ENCODE data around the gene GCLC. TPM values are rescaled to one million over a fixed set of nuclear protein-coding genes. Genes with fewer than 3 reads are reported as not detected.

The GCLC gene
- total and polyA plus RNA-seq, 2 experiments from 2014 or later = 16.9 to 40.3 TPM

- Histone ChIP-seq H2AFZ (no peak overlapping the region; the same call in 1 of the 2 replicates), H3F3A (replicated peaks; ENCODE audit: low read depth) (no peaks in the 10 kb centered on the region), H4K20me1 (replicated peaks; ENCODE audit: insufficient read depth) (no peaks in the 10 kb centered on the region), H3K9me2 (ENCODE audit: insufficient read depth) (no peaks in the 10 kb centered on the region), H3K4me2 (no peak overlapping the region), H3K36me3 (ENCODE audit: insufficient read depth) (no peaks in the 10 kb centered on the region), H3K4me3 (no peak overlapping the region), H3K79me2 (replicated peaks; ENCODE audit: insufficient read depth) (no peaks in the 10 kb centered on the region), H3K4me1 (ENCODE audit: insufficient read depth) (no peaks in the 10 kb centered on the region), H3K27me3 (ENCODE audit: insufficient read depth) (no peaks in the 10 kb centered on the region), H3K27ac (ENCODE audit: low read depth) (no peak overlapping the region)
- H3K36me3 Mint-ChIP-seq (ENCODE audit: low read depth) = no peaks in the 10 kb centered on the region
- no peak overlapping the region for H3K4me3 Mint-ChIP-seq
- TF ChIP-seq NANOG (IDR thresholded peaks at IDR 0.05; ENCODE audit: borderline replicate concordance) (no peak), ZNF114 (CRISPR knock-in tag; IDR thresholded peaks at IDR 0.05) (no peak), JUNB (IDR thresholded peaks at IDR 0.05; ENCODE audit: unreplicated experiment) (no peak), EZH2phosphoT487 (IDR thresholded peaks at IDR 0.05; ENCODE audit: unreplicated experiment) (no peak), STAT1 (IDR thresholded peaks at IDR 0.05; ENCODE audit: unreplicated experiment) (no peak), ZNF331 (CRISPR knock-in tag; IDR thresholded peaks at IDR 0.05; ENCODE audit: low read depth) (no peak)
- TF ChIP-seq, protein P1, sequence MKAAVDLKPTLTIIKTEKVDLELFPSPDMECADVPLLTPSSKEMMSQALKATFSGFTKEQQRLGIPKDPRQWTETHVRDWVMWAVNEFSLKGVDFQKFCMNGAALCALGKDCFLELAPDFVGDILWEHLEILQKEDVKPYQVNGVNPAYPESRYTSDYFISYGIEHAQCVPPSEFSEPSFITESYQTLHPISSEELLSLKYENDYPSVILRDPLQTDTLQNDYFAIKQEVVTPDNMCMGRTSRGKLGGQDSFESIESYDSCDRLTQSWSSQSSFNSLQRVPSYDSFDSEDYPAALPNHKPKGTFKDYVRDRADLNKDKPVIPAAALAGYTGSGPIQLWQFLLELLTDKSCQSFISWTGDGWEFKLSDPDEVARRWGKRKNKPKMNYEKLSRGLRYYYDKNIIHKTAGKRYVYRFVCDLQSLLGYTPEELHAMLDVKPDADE (IDR thresholded peaks at IDR 0.05) = no peak
- TF ChIP-seq, protein P2, sequence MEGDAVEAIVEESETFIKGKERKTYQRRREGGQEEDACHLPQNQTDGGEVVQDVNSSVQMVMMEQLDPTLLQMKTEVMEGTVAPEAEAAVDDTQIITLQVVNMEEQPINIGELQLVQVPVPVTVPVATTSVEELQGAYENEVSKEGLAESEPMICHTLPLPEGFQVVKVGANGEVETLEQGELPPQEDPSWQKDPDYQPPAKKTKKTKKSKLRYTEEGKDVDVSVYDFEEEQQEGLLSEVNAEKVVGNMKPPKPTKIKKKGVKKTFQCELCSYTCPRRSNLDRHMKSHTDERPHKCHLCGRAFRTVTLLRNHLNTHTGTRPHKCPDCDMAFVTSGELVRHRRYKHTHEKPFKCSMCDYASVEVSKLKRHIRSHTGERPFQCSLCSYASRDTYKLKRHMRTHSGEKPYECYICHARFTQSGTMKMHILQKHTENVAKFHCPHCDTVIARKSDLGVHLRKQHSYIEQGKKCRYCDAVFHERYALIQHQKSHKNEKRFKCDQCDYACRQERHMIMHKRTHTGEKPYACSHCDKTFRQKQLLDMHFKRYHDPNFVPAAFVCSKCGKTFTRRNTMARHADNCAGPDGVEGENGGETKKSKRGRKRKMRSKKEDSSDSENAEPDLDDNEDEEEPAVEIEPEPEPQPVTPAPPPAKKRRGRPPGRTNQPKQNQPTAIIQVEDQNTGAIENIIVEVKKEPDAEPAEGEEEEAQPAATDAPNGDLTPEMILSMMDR (conservative IDR thresholded peaks at IDR 0.05; ENCODE audit: low read depth in 2 of 2) = no peak
- TF ChIP-seq, protein P3, sequence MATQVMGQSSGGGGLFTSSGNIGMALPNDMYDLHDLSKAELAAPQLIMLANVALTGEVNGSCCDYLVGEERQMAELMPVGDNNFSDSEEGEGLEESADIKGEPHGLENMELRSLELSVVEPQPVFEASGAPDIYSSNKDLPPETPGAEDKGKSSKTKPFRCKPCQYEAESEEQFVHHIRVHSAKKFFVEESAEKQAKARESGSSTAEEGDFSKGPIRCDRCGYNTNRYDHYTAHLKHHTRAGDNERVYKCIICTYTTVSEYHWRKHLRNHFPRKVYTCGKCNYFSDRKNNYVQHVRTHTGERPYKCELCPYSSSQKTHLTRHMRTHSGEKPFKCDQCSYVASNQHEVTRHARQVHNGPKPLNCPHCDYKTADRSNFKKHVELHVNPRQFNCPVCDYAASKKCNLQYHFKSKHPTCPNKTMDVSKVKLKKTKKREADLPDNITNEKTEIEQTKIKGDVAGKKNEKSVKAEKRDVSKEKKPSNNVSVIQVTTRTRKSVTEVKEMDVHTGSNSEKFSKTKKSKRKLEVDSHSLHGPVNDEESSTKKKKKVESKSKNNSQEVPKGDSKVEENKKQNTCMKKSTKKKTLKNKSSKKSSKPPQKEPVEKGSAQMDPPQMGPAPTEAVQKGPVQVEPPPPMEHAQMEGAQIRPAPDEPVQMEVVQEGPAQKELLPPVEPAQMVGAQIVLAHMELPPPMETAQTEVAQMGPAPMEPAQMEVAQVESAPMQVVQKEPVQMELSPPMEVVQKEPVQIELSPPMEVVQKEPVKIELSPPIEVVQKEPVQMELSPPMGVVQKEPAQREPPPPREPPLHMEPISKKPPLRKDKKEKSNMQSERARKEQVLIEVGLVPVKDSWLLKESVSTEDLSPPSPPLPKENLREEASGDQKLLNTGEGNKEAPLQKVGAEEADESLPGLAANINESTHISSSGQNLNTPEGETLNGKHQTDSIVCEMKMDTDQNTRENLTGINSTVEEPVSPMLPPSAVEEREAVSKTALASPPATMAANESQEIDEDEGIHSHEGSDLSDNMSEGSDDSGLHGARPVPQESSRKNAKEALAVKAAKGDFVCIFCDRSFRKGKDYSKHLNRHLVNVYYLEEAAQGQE (IDR thresholded peaks at IDR 0.05; ENCODE audit: unreplicated experiment) = no peak
- no peaks in the 10 kb centered on the region for H3K9me3 Mint-ChIP-seq
- ATAC-seq (no peak), DNase-seq (ENCODE audit: low spot score) (no peak)
- peaks cover 3% of the 10 kb centered on the region; the same call in 2 of the 3 replicates for H3K4me1 Mint-ChIP-seq
- no peaks in the 10 kb centered on the region for H3K27me3 Mint-ChIP-seq (ENCODE audit: insufficient read depth, low read depth, poor library complexity)
- no peak overlapping the region for H3K27ac Mint-ChIP-seq
Measured at GRCh38 chr6:53582963-53583362, 38.1 kb upstream of the GCLC start.

DNA sequence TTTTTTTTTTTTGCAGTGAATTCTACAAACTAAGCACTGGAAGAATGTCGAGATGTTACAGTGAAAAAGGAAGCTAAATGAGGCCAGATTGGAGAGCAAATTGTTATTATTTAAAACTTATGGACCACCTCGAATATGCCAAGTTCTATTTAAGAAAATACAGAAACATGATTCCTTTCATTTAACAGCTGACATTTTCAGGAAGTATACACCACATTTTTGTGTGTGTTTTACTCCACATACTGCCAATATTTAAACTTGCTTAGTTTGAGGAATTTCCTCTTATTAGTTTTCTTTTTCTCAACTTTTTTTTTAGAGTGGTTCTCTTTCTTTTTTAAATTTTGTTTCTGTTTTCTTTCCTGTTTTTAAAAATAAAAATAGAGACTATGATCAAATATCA, 37.0 kb upstream of the GCLC start:
- no peak for ATAC-seq
- Mint-ChIP-seq H3K27ac (no peak overlapping the region), H3K4me3 (no peak overlapping the region), H3K36me3 (ENCODE audit: low read depth) (no peaks in the 10 kb centered on the region), H3K4me1 (no peaks in the 10 kb centered on the region; the same call in 1 of the 3 replicates), H3K9me3 (no peaks in the 10 kb centered on the region), H3K27me3 (ENCODE audit: insufficient read depth, low read depth, poor library complexity) (no peaks in the 10 kb centered on the region)
- no peaks in the 10 kb centered on the region for H3K27me3 ChIP-seq (ENCODE audit: insufficient read depth)
- H3K27ac ChIP-seq (ENCODE audit: low read depth) = no peak overlapping the region
- no peaks in the 10 kb centered on the region for H4K20me1 ChIP-seq (replicated peaks; ENCODE audit: insufficient read depth)
- H3K9me2 ChIP-seq (ENCODE audit: insufficient read depth) = no peaks in the 10 kb centered on the region
- no peaks in the 10 kb centered on the region for H3K4me1 ChIP-seq (ENCODE audit: insufficient read depth)
- H3K4me2 ChIP-seq = no peak overlapping the region
- H3K79me2 ChIP-seq (replicated peaks; ENCODE audit: insufficient read depth) = no peaks in the 10 kb centered on the region
- no peaks in the 10 kb centered on the region for H3K36me3 ChIP-seq (ENCODE audit: insufficient read depth)
- DNase-seq (ENCODE audit: low spot score) = no peak
- no peaks in the 10 kb centered on the region for H3F3A ChIP-seq (replicated peaks; ENCODE audit: low read depth)
- H2AFZ ChIP-seq = no peak overlapping the region
- H3K4me3 ChIP-seq = no peak overlapping the region
- TF ChIP-seq ZNF114 (CRISPR knock-in tag; IDR thresholded peaks at IDR 0.05) = no peak
- TF ChIP-seq, protein P3 (IDR thresholded peaks at IDR 0.05; ENCODE audit: unreplicated experiment) = no peak
- no peak for TF ChIP-seq JUNB (IDR thresholded peaks at IDR 0.05; ENCODE audit: unreplicated experiment)
- TF ChIP-seq CREB1 (CRISPR knock-in tag; IDR thresholded peaks at IDR 0.05; ENCODE audit: low read depth) = no peak
- no peak for TF ChIP-seq EZH2 (IDR thresholded peaks at IDR 0.05; ENCODE audit: low read depth, unreplicated experiment)
- no peak for TF ChIP-seq NANOG (IDR thresholded peaks at IDR 0.05; ENCODE audit: borderline replicate concordance)
